CD4-positive, alpha-beta T cell treated with Interleukin-15 for 1 hour (primary cell): ENCODE results near the gene LMX1B.

ENCODE experiments used
- DNase-seq: peaks from one replicate; pipeline ENCODE4 v3.0.0-alpha.2; 2020

The LMX1B gene

DNA sequence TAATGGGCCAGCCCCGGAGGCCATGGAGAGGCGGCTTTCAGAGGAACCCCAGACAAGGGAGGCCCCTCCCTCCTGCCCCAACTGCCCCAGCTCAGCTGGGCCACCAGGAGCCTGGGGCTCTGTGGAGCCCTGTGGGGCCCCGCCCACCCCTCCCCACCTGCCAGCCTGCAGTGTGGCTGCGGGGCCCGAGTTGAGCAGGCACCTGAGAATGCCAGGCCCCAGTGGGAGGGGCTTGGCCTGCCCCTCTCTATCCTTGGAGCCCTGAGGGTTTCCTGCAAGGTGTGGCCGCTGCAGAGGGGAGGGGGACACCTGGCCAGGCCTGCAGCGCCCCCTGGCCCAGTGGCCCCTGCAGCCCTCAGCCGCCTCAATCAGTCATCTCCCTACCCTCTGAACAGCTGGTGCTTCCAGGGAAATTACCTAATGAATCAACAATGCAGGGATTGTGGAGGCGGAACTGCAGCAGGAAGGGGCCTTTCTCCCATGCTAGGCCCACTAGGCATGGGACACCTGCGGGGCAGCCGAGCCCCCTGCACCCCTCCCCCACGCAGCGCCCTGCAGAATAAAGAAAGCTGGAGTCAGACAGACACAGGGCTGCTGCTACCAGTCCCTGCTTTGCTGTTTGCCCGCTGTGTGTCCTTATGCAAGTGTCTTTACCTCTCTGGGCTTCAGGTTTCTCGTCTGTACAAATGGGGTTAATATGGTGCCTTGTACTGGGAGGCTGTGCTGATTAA lies 48.0 kb downstream of the LMX1B start:
- no peak for DNase-seq

DNA sequence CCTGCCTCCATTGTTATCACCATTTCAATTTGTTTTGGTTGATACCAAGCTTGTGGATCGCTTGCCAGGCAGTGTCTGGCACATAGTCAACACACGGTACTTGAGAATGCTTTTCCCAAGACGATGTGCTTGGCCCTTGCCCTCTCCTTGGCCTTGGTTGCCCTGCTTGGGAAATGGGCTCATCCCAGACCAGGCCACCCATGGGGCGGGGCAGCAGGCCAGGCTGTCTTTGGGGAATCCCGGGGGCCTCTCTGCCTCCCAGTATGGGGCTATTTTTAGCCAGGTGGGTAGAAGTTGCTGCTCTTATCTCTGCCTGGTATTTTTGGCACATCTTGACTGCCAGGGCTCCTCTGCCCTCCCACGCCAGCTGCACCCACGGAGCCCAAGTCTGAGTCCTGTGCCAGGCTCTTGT lies 49.9 kb downstream of the LMX1B start:
- DNase-seq, result no peak

DNA sequence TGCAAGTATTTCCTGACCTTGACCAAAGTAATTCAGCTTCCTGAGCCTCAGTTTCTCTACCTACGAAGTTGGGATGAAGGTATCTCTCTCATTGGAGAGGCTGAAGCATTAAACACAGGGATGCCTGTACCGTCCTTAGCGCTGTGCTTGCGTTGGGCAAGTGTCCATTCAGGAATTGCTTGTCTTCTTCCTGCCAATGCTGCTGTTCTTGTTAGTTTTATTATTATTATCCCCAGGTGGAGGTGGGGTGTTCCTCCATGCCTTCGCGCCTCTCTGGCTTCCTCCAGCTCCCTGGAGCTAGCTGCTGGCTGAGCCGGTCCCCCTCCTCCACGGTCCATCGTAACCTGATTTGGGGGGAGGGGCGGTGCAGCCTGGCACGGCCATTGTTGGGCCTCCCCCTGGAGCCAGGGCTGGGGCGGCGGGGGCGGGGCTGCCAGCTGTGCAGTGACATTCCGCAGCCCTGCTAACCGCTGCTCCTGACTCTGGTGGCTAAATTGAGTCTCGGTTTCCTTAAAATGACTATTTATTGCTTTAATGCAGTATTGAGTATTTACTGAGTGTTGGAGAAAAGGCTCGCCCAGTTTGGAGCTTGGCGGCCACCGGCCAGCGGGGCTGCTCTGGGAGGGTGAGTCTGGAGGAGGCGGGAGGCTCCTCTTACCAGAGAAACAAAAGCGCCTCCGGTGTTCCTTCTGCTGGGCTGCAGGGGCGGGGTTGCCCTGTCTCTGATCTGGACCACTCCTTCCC lies 51.3 kb downstream of the LMX1B start:
- DNase-seq, result no peak

DNA sequence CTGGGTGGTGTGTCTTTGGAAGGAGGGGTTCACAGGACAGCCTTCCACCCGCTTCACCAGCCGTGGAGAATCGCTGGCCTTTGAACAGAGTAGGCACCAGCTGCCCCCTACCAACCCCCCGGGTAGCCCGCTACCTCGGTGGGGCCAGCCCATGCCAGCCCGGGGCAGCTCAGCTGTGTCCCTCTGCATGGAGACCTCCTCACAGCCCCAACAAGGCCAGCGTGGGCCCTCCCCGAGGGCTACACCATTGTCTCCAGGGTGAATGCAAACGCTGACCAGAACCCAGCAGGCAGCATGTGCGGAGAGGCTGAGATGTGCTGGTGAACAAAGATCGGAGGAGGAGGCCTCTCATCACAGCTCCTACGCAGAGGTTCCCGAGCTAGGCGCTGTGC lies 51.9 kb downstream of the LMX1B start:
- no peak for DNase-seq

DNA sequence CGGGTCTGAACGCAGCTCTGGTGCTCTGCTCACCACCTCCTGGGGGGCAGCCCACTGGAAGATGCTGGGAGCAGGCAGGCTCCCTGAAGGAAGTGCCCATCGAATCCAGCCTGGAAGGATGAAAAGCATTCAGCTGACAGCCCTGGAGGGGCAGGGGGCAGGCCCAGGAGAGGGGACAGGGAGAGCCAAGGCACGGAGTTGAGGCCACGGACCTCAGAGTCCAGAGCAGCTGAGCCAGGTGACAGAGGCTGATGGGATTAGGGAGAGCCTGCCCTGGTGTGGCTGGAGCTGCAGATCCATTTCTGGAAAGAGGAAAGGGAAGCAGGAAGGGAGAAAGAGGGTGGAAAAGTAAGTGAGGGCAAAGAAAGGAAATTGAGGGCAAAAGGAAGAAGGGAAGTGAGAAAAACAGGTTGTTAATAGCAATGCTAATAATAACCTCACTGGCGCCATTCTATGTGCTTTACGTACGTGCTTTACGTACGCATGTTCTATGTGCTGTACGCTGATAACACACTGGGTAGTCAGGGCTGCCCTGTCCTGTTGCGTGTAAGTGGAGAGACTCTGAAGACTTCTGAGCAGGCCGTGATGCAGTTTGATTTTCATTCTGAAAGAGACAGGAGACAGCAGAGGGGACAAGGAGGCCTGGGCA lies 52.6 kb downstream of the LMX1B start:
- no peak for DNase-seq

DNA sequence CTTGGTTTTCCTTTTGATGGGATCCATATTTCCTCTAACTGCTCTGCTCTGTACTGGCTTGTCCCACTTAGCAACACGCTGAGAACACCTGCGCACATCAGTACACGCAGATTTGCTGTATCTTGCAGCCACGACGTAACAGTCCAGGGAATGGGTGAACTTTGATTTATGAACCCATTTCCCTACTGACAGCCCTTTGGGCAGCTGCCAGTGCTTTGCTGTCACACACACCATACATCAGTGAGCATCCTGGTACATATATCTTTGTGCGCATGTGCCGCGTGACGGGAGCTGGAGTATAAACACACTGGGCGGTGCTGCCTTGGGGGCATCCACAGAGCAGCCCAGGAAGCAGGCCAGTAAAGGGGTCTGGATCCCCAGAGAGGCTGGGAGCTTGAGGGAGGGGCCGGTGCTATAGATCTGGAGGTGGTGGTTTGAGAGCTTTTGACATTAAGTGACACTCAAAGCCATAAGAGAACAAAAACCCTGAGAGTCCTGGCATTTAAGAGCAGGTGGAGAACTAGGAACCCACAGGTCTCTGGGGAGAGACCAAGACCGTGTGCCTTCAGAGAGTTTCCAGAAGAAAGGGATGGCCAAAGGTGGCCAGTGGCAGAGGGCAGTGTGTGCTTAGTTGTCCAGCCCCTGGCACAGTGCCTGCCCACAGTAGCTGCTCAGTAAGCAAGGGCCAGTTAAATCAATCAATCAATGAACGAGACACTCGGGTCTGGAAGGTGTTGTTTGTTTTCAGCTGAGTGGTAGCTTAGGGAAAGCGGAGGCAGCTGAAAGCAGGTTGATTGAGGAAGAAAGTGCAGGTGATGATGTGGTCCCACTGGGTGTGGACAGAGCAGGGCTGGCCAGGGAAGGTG lies 53.7 kb downstream of the LMX1B start:
- no peak for DNase-seq

DNA sequence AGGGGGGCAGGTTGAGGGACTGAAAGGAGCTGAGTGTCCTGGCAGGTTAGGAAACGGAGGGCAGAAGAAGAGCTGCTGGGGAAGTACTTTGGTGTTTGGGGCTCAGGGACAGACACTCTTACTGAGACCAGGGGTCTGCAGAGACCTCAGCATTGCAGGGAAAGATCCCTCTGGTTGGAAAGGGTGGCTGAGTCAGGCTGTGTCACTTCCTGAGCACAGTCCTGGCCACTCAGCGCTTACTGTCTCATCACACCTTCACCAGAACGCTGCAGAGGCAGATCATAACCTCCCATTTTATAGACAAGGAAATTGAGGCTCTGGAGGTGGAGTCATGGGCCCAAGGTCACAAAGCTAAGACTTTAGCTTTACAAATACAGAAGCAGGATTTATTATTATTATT lies 54.3 kb downstream of the LMX1B start:
- DNase-seq, result no peak

DNA sequence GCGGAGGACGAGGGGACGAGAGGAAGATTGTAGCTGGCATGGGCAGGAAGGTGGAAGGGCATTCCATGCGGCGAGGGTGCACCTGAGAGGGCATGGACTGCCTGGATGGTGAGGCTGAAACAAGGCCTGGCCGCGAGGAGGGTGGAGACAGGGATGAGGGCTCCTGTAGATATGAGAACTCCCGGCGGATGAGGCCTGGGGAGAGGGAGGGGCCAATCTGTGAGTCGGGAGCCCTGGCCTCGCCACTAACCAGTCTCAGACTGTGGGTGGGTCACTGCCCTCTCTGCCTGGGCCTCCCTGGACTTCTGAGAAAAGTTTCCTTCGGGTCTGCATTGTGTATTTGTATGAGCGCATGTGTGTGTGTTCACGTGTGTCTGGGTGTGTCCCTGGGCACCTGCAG lies 55.4 kb downstream of the LMX1B start:
- DNase-seq, result no peak

DNA sequence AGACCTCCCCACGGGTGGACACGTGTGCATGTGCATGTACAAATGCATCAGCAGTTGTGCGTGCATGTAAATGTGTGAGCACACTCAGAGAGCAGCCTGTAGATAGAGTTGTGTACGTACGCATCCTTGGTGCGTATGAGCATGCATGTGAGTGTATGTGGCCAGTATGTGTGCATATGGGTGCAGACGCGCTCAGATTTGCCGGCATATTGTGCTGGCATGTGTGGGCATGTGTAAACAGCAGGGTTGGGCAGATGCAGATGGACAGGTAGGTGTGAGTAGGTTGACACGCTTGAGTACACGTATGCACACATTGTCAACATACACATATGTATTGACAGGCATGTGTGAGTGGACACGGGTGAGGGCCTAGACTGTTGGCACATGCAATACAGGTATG lies 56.5 kb downstream of the LMX1B start:
- no peak for DNase-seq

DNA sequence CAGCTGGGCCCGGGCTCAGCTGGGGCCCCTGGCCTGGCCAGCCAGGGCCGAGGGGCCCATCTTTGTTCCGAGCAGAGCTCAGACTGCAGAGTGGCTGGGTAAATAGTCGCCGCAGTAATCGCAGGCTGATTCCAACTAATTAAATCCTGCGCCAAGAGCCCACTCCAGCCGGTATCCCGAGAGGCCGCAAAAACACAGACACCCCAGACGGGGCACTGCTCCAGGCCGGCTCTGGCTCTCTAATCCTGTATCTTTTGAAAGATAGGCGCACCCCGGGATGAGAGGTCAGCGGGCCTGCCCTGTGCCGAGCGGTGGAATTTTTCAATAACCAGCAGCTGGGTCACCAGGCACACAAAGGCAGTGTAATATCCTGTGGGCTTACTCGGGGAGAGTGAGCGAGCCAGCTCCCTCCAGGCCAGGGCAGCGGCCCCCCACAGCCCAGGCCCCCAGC lies 57.7 kb downstream of the LMX1B start:
- DNase-seq, result no peak

DNA sequence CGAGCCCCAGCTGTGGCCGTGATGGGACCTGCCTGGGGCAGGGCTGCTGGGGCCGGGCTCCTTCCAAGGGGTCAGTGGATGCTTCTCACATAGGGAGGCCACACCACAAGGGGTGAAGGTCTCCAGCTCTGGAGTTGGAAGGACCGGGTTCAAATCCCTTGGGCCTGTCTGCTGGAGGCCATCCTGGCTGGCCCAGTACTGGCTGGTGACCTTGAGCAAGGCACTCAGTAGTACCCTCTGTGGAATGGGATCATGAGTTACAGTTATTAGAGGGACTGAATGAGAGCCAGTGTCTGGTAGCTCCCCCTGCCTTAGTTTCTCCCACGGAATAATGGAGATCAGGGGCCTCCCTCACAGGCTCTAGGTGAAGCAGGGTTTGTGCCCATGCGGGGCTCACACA lies 58.3 kb downstream of the LMX1B start:
- DNase-seq, result no peak

DNA sequence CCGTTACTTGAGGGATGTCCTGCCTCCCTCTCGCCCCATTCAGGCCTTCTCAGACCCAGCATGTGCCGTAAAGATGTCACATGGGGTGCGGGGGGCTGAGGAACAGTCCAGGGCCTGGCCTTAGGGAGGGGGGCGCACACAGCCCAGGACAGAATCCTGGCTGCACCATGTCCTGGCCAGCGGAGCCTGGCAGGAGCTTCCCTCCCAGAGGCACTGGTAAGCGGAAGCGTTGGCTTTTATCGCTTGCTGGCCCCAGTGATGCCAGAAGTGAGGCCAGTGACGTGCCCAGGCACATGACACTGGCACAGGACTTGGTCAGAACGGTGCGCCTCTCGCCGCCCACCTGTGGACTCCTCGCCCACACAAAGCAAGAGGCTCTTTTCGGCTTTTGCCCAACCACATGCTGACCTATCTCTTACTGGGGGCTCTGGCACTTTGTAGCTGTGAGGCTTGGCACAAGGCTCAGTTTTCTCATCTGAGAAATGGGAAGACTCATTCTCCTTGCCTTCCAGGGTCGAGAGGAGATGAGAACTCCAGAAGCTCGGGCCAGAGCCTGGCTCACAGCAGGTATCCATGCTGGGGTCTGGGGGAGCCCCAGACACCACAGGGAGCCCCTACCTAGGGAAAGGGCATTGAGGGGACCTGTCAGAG lies 59.0 kb downstream of the LMX1B start:
- no peak for DNase-seq

DNA sequence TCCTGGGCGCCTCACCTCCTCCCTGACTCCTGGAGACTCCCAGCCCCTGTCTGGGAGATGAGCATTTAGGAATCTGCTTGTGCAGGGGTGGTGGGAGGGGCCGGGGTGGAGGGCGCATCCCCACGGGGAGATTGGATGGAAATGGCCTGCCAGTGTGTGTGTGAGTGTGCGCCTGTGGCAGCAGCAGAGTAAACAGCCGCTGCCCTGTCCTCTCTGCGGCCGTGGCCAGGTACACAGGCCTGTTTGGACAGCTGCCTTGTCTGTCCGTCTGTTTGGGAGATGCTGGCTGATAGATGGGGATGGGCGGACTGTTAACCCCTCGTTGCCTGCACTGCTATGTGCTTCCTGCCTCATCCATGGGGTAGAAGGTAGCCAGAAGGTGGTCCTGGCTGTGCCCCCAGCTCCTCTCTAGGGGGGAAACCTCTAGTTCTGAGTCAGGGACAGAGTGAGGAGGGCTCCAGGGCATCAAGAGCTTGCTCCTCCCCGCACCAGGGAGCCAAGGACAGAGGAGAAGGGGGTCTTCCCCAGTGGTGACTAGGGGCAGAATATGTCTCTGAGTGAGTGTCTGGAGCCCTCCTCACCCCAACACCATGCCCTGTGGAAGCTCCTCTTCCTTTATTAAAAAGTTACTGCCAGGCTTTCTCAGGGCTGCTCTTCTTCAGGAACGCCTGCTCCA lies 60.1 kb downstream of the LMX1B start:
- no peak for DNase-seq

DNA sequence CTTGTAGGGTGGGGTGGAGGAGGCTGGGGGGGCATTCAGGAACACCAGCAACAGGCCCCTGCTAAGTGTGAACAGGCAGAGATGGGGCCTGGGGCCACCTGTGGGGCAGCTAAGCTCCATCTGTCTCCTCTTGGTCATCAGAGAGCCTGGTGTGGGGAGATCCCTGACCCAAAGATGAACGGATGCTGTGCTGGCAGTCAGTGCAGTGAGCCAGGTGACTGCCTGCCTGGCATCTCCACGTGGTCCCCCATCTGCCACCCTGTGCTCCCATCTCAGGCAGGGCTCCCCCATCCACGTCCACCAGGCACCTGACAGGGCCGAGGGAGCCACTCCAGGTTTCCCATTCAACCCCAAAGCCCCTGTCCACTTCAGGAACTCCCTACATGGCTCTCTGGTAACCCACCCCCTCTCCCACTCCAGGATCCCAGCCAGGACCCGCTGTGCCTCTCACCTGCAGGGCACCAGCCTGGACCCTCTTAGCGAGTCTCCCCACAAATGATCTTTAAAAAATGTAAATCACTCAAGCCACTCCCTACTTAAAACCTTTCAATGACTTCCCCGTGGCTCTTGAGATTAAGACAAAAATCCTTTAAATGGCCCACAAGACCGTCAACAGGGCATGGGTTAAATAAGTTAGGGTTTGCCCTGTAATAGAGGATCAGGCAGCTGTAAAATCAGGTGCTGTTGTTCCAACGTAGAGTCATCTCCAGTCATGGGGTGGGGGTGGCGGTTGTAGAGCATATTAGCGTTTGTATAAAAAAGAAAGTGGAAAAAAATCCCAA lies 60.8 kb downstream of the LMX1B start:
- DNase-seq, result no peak

DNA sequence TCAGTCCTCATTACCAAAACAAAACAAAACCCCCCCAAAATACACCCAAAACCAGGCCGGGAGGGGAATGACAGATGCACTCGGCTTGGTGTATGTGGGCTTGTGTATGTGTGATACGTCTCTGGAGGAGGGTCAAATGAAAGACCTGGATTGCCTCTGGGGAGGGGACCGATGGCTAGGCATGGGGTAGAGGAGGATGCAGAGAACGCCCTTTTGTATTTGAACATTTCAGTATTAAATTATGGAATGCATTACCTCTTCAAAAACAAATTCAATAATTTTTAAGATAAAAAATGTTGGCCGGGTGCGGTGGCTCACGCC lies 61.4 kb downstream of the LMX1B start:
- no peak for DNase-seq

DNA sequence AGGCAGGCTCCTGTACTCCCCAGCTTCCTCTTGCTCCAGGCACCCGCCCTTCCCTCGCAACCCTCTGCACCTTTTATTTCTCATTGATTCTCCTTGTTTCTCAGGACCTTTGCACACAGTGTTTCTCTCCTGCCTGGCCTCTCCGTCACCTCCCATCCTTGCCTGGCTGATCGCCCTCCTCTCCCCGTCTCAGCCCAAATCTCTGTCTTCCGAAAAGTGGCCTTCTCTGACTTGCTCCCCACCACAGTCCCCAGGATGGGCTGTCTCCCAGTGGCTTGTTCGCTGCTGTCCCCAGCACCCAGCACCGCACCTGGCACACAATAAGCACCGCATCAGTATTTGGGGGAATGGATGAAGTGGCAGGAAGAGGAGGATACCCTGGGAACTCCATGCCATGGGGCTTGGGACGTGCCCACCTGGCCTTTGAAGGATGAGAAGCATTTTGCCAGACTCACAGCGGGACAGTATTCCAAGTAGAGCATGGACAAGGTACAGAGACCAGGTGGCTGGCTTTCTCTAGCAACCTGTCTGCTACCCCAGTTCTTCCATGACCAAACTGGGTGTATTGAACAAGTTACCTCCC lies 62.5 kb downstream of the LMX1B start:
- no peak for DNase-seq

DNA sequence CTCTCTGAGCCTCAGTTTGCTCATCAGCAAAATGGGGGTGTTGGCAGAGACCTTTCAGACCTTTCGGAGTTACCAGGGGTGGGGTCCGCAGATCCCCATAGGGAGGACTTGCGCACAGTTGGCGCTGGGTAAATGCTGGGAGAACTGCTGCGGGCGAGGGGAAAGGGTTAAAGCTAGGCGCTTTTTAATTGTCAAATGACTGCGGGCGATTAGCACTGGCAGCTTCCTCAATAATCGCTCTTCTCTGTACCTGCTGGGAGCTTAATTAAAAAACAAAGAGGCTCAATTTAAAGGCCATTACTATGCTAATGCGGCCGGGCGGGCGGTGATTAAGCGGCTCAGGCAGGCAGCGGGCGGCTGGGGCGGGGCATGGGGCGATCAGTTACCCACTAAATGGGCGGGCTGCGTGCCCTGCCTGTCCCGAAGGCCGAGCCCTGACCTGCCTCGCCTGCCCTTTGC lies 63.0 kb downstream of the LMX1B start:
- no peak for DNase-seq

DNA sequence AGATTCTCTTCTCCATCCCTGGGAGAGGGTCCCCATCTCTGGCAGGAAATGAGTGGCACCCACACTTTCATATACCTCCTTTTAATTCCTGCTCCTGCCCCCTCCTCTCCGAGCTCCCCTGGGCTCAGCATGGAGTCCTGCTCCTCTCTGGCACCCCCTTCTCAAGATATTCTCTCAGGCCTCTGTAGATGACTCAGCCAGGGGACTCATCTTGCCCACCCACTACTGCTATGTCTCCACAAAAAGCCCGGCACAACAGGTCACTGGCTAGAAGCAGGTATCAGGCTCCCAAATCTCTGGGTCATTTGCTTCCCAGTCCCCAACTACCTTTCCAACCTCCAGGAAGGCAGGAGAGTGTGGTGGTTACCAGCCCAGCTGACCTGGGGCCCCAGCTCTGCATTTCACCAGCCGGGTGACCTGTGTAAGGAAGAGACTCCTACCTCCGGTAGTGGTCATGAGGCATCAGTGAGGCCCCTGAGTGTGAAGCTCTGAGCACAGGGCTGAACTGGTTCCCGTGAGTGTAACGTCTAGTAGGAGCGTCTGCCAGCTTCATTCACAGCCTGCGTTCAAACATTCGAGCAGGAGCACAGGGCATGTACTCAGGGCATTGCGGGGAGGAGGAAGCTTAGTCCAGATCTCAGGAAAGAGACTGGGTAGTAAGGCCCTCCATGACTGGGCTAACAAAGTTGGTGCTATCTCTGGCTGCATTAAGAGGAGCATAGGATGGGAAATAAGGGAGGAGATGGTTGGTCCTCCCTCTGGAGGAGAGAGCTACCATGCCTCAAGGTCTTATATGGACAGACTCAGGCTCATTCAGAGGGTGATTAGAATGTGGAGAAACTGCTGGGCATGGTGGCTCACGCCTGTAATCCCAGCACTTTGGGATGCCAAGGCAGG lies 63.7 kb downstream of the LMX1B start:
- DNase-seq, result no peak

DNA sequence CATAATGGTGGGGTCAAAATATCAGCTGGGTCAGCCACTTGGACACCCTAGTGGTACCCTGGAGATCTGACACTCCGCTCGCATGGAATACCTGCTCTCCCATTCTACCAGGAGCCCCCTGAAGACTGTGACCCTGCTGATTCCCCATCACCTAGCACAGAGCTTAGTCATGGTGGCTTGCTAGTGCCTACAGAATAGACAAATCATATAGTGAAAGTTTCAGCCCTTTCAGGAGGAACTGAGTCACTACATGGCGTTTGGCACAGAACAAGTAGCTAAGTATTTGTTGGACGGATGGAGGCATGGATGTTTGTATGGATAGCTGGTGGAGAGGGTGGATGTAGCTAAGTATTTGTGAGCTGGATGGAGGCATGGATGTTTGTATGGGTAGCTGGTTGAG lies 65.3 kb downstream of the LMX1B start:
- no peak for DNase-seq

DNA sequence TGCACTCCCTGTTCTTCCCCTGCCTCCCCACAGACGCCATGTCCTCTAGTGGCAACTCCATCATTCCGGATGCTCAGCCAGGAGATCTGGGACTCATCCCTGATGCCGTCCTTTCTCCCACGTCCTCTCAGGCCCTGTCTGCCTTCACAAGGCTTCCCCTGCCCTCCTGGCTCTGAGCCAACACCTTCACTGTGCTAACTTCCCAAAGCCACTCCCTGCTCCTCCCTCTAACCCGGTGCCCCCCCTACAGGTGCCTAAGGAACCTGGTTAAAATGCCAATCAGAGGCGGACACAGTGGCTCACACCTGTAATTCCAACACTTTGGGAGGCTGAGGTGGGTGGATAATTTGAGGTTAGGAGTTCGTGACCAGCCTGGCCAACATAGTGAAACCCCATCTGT lies 67.6 kb downstream of the LMX1B start:
- no peak for DNase-seq
